Liver (tissue), 9 donors: ENCODE measurements around the gene PROCA1. TPM values are rescaled to one million over a fixed set of nuclear protein-coding genes. Genes with fewer than 3 reads are reported as not detected.
A peak's percentile ranks its signal among the peaks of the same experiment; 100 is the strongest.
"Not testable (repeated sequence)": the region's sequence is repeated elsewhere in the genome, so short reads cannot be mapped to it uniquely, and the experiment has no call there.

ENCODE experiments used
- DNase-seq: peaks from one replicate; pipeline ENCODE4 v3.0.0-alpha.2; 2017; ENCODE audit warnings: low spot score
- H3K27ac ChIP-seq, 2 donors: one replicate each; pipeline ENCODE4 v1.7.0; 2013; ENCODE audit warnings: inconsistent platforms in 2 of 2, low read length in 2 of 2, control low read depth in 1 of 2, low read depth in 1 of 2, mild to moderate bottlenecking in 1 of 2
- H3K27me3 ChIP-seq, 4 donors: one replicate each; pipeline versions ENCODE4 v1.6.1 to v1.7.0; 2013; ENCODE audit warnings: low read length in 3 of 4, inconsistent platforms in 1 of 4, mild to moderate bottlenecking in 1 of 4, moderate library complexity in 1 of 4; ENCODE audit not compliant: control insufficient read depth in 4 of 4, insufficient read depth in 4 of 4
- H3K36me3 ChIP-seq, 4 donors: one replicate each; pipeline versions ENCODE4 v1.6.1 to v1.7.0; 2013; ENCODE audit warnings: low read length in 3 of 4, mild to moderate bottlenecking in 3 of 4, low read depth in 1 of 4, moderate library complexity in 1 of 4; ENCODE audit not compliant: control insufficient read depth in 4 of 4, insufficient read depth in 3 of 4
- H3K4me1 ChIP-seq, 4 donors: one replicate each; pipeline versions ENCODE4 v1.6.1 to v1.7.0; 2013; ENCODE audit warnings: low read length in 3 of 4, mild to moderate bottlenecking in 3 of 4, moderate library complexity in 1 of 4; ENCODE audit not compliant: control insufficient read depth in 4 of 4, insufficient read depth in 4 of 4
- H3K4me3 ChIP-seq, 3 donors: one replicate each; pipeline versions ENCODE4 v1.6.1 to v1.7.0; 2013; ENCODE audit warnings: low read length in 3 of 3, control low read depth in 1 of 3, low read depth in 1 of 3, mild to moderate bottlenecking in 1 of 3
- H3K9ac ChIP-seq, 2 donors: one replicate each; pipeline ENCODE4 v1.7.0; 2013; ENCODE audit warnings: low read length in 2 of 2, mild to moderate bottlenecking in 2 of 2, moderate library complexity in 2 of 2, control low read depth in 1 of 2, low read depth in 1 of 2
- H3K9me3 ChIP-seq, 4 donors: one replicate each; pipeline versions ENCODE4 v1.6.1 to v1.7.0; 2013; ENCODE audit warnings: low read length in 3 of 4; ENCODE audit not compliant: control insufficient read depth in 4 of 4
- ATF3 ChIP-seq: IDR thresholded peaks from 2 replicates; pipeline ENCODE4 v1.6.1; 2016; ENCODE audit warnings: antibody characterized with exemption
- CTCF ChIP-seq: fragments of 150-350 bp; IDR thresholded peaks from 2 replicates; pipeline ENCODE4 v1.5.1; 2017; ENCODE audit warnings: improper control_type of control experiment, low read depth, low read length; ENCODE audit not compliant: missing input control
- EGR1 ChIP-seq, 2 donors: IDR thresholded peaks; 2 replicates each; pipeline ENCODE4 v1.6.1; 2016 to 2018; ENCODE audit warnings: antibody characterized with exemption in 2 of 2, low read depth in 2 of 2
- FOXA1 ChIP-seq: IDR thresholded peaks from 2 replicates; pipeline ENCODE4 v1.6.1; 2016; ENCODE audit warnings: antibody characterized with exemption
- HNF4A ChIP-seq, 2 donors: conservative IDR thresholded peaks; 2 replicates each; pipeline ENCODE4 v1.6.1; 2016; ENCODE audit warnings: antibody characterized with exemption in 2 of 2, mild to moderate bottlenecking in 2 of 2
- HNF4G ChIP-seq: IDR thresholded peaks from 2 replicates; pipeline ENCODE4 v1.6.1; 2016; ENCODE audit warnings: antibody characterized with exemption
- JUND ChIP-seq, 2 donors: IDR thresholded peaks; 2 replicates each; pipeline ENCODE4 v1.6.1; 2016; ENCODE audit warnings: antibody characterized with exemption in 2 of 2
- MAX ChIP-seq: IDR thresholded peaks from 2 replicates; pipeline ENCODE4 v1.6.1; 2016; ENCODE audit warnings: antibody characterized with exemption
- RAD21 ChIP-seq, 2 donors: IDR thresholded peaks; 2 replicates each; pipeline ENCODE4 v1.6.1; 2016; ENCODE audit warnings: antibody characterized with exemption in 2 of 2, mild to moderate bottlenecking in 2 of 2
- RXRA ChIP-seq, 2 donors: IDR thresholded peaks; 2 replicates each; pipeline ENCODE4 v1.6.1; 2017 to 2018; ENCODE audit warnings: antibody characterized with exemption in 2 of 2, mild to moderate bottlenecking in 1 of 2
- SP1 ChIP-seq: IDR thresholded peaks from 2 replicates; pipeline ENCODE4 v1.6.1; 2018; ENCODE audit warnings: antibody characterized with exemption, mild to moderate bottlenecking
- TAF1 ChIP-seq: conservative IDR thresholded peaks from 2 replicates; pipeline ENCODE4 v1.6.1; 2016; ENCODE audit warnings: antibody characterized with exemption, mild to moderate bottlenecking
- ZBTB33 ChIP-seq: IDR thresholded peaks from 2 replicates; pipeline ENCODE4 v1.6.1; 2016; ENCODE audit warnings: antibody characterized with exemption
- WGBS: extraction: QIAGEN DNeasy Blood & Tissue Kit; methylation state at CpG from one replicate; pipeline ENCODE4 v1.1.7; 2013; 5-methylcytosine and 5-hydroxymethylcytosine counted together
- polyA plus RNA-seq, 2 donors: library from polyadenylated mRNA; stranded (reverse) in 1 of 2; unstranded in 1 of 2; fragments of 200-250 nt in 1 of 2; fragments of >200 nt in 1 of 2; fragmentation: Nextera tagmentation in 1 of 2; extraction: Ambion mirVana in 1 of 2; gene quantifications; one replicate each; pipeline versions ENCODE4 v1.2.1 to v1.2.3, GENCODE V29; 2013 to 2015
- total RNA-seq, 2 donors: library from RNA; depleted of rRNA; stranded (reverse); fragments of >200 nt; gene quantifications; one replicate each; pipeline ENCODE4 v1.2.3, GENCODE V29; 2014
- donor health status: healthy.
- donor health status: healthy.
- donor health status: healthy.
- donor health status: healthy.
- donor health status: healthy.

The PROCA1 gene
- total and polyA plus RNA-seq, 4 donors = 0.16 to 0.65 (median 0.35) TPM

GRCh38 chr17:28722417-28723158 lies 10.9 kb upstream of the PROCA1 start:
- TF ChIP-seq MAX = no peak
- no peak for TF ChIP-seq RAD21 (IDR thresholded peaks at IDR 0.05)
- no peak for TF ChIP-seq FOXA1
- no peak for TF ChIP-seq HNF4A (conservative IDR thresholded peaks at IDR 0.05)
- no peak for TF ChIP-seq JUND (IDR thresholded peaks at IDR 0.05)
- TF ChIP-seq RXRA (IDR thresholded peaks at IDR 0.05) = no peak
- no peak for TF ChIP-seq TAF1
- TF ChIP-seq CTCF = no peak
- no peak for TF ChIP-seq HNF4G
- no peak for TF ChIP-seq ATF3
- TF ChIP-seq EGR1 (IDR thresholded peaks at IDR 0.05; ENCODE audit: low read depth in 2 of 2) = no peak
- TF ChIP-seq SP1 = no peak
- no peak for TF ChIP-seq ZBTB33
- no peak overlapping the region for H3K9ac ChIP-seq
- H3K27me3 ChIP-seq = no peaks in the 10 kb centered on the region
- no peak for DNase-seq
- H3K4me1 ChIP-seq = peaks cover 6 to 45% (median 30%) of the 10 kb centered on the region in 4 donors
- H3K27ac ChIP-seq = no peak overlapping the region
- 77% methylated on average over 7 of the region's 7 CpGs for WGBS
- no peak overlapping the region for H3K4me3 ChIP-seq
- no peaks in the 10 kb centered on the region for H3K9me3 ChIP-seq
- H3K36me3 ChIP-seq = peaks cover 10 to 28% (median 22%) of the 10 kb centered on the region in 4 donors

DNA sequence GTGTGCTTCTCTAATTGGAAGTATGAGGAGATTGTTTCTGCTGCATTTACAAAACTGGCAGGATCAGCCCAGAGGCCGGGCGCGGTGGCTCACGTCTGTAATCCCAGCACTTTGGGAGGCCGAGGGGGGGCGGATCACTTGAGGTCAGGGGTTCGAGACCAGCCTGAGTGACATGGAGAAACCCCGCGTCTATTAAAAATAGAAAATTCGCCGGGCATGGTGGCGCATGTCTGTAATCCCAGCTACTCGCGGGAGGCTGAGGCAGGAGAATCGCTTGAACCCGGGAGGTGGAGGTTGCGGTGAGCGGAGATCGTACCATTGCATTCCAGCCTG lies 9.3 kb upstream of the PROCA1 start:
- peak overlapping the region; percentile 89 to 97 for H3K9ac ChIP-seq
- H3K9me3 ChIP-seq, DNase-seq, H3K27me3 ChIP-seq: not testable (repeated sequence)
- H3K4me1 ChIP-seq = peaks cover 7 to 38% (median 25%) of the 10 kb centered on the region in 4 donors
- H3K36me3 ChIP-seq = peaks cover 10 to 28% (median 22%) of the 10 kb centered on the region in 4 donors
- H3K4me3 ChIP-seq = peak overlapping the region; percentile 78 to 99 (median 97)
- peak overlapping the region in 1 of 2 donors; percentile 83 for H3K27ac ChIP-seq
- WGBS = 50% methylated on average over 19 of the region's 19 CpGs
